Endothelial cell of umbilical vein (primary cell): ENCODE results near the gene PDK2.

Experiments used
- CTCF ChIP-seq, 2 donors: IDR thresholded peaks; 1 replicate in 1 of 2; 2 replicates in 1 of 2; pipeline ENCODE4 v1.5.1; 2011; ENCODE audit warnings: low read length in 2 of 2, mild to moderate bottlenecking in 2 of 2, moderate library complexity in 2 of 2, control low read depth in 1 of 2, inconsistent platforms in 1 of 2, low read depth in 1 of 2; ENCODE audit not compliant: insufficient read depth in 1 of 2; ENCODE audit errors: extremely low read depth in 1 of 2
- EZH2 ChIP-seq: IDR thresholded peaks from 2 replicates; pipeline ENCODE4 v1.6.1; 2012; ENCODE audit warnings: borderline replicate concordance, low read depth, mild to moderate bottlenecking, moderate library complexity, low read length, inconsistent platforms; ENCODE audit not compliant: severe bottlenecking
- FOS ChIP-seq: IDR thresholded peaks from 2 replicates; pipeline ENCODE4 v1.6.1; 2011; ENCODE audit warnings: mild to moderate bottlenecking, low read length, moderate library complexity, borderline replicate concordance; ENCODE audit not compliant: insufficient read depth
- GATA2 ChIP-seq: IDR thresholded peaks from 2 replicates; pipeline ENCODE4 v1.7.0; 2011; ENCODE audit warnings: low read depth, mild to moderate bottlenecking, moderate library complexity, mixed read lengths, low read length; ENCODE audit not compliant: insufficient read length, insufficient read depth
- JUN ChIP-seq: IDR thresholded peaks from 2 replicates; pipeline ENCODE4 v1.6.1; 2011; ENCODE audit warnings: borderline replicate concordance, low read depth; ENCODE audit not compliant: insufficient read length, insufficient read depth
- MAX ChIP-seq: IDR thresholded peaks from 2 replicates; pipeline ENCODE4 v1.6.1; 2011; ENCODE audit not compliant: insufficient read depth, insufficient read length
- MYC ChIP-seq: IDR thresholded peaks from one replicate; pipeline ENCODE4 v1.6.1; 2011; ENCODE audit warnings: mild to moderate bottlenecking, low read depth, low read length
- POLR2A ChIP-seq: IDR thresholded peaks from 2 replicates; pipeline ENCODE4 v1.6.1; 2012; ENCODE audit warnings: low read depth, mild to moderate bottlenecking, control low read depth, low read length
- POLR2AphosphoS5 ChIP-seq: IDR thresholded peaks from 2 replicates; pipeline ENCODE4 v1.6.1; 2012; ENCODE audit warnings: low read depth, mild to moderate bottlenecking, control low read depth, low read length, moderate library complexity; ENCODE audit not compliant: insufficient read depth

- TF ChIP-seq CTCF (IDR thresholded peaks at IDR 0.05; ENCODE audit: extremely low read depth in 1 of 2, insufficient read depth in 1 of 2, low read depth in 1 of 2, low read length in 2 of 2) (no peak), POLR2A (no peak), FOS (no peak), JUN (no peak), MAX (no peak), EZH2 (no peak), MYC (no peak), POLR2AphosphoS5 (no peak), GATA2 (no peak)
Measured at GRCh38 chr17:50051606-50052005, 43.5 kb upstream of the PDK2 start.
